ENCODE measurements around the gene MYG1.

MYG1 gene

DNA sequence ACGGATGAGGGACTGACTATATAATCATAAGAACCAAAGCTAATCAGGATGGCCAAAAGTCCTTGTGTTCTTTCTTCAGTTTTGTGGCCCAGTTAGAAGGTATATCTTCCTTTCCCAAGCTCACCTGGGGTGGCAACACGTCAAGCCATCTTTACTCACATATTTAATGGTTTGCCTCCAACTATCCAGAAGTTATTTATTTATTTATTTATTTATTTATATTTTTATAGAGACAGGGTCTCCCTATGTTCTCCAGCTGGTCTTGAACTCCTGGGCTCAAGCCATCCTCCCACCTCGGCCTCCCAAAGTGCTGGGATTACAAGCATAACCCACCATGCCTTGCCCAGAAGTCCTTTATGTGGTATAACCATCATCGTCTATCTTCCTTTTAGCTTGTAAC is 48.4 kb downstream of the MYG1 start:
- no peak for DNase-seq (ENCODE audit: low read depth, low spot score)
- H3K4me3 ChIP-seq (ENCODE audit: low read depth, low read length): no peak overlapping the region
- in situ Hi-C loops (cut with HindIII; ENCODE audit: low sequenced_read_pairs): no loop called here
- TF ChIP-seq, protein P1, sequence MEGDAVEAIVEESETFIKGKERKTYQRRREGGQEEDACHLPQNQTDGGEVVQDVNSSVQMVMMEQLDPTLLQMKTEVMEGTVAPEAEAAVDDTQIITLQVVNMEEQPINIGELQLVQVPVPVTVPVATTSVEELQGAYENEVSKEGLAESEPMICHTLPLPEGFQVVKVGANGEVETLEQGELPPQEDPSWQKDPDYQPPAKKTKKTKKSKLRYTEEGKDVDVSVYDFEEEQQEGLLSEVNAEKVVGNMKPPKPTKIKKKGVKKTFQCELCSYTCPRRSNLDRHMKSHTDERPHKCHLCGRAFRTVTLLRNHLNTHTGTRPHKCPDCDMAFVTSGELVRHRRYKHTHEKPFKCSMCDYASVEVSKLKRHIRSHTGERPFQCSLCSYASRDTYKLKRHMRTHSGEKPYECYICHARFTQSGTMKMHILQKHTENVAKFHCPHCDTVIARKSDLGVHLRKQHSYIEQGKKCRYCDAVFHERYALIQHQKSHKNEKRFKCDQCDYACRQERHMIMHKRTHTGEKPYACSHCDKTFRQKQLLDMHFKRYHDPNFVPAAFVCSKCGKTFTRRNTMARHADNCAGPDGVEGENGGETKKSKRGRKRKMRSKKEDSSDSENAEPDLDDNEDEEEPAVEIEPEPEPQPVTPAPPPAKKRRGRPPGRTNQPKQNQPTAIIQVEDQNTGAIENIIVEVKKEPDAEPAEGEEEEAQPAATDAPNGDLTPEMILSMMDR (IDR thresholded peaks at IDR 0.05; ENCODE audit: low read depth, low read length): no peak

DNA sequence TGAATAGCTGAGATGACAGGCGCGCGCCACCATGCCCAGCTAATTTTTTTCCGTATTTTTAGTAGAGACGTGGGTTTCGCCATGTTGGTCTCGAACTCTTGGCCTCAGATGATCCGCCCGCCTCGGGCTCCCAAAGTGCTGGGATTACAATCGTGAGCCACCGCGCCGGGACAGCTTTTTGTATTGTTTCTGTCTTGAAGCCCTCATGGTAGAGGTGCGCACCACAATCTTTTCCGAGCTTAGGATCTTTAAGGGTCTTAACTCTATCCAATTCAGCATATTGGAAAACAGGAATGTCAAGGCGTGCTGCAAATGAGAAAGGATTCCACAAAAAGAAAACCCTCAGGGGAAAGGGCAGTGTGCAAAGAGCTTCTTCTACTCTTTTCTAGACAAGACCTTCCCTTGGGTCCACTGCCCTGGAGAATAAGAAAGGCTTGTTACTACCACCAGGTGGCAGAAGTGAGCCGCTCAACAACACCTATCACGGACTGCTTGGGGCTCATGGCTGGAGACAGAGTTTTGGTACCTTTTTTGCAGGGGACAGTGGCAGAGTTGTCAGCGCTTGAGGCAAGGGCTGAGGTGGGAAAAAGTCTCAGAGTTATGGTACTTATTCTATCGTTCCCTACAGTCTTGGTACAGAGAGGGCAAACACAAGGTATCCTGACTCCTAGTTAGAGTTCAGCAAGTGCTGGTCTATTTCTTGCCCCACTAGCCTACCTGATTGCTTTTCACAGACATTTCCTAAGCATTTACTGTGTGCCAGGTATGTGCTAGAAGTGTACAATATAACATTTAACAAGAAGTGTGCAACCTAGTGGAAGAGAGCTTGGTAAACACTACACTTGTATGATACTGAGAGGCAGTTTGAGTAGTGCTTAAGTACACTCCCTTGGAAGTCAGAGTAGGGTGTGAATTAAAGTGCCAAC is 53.1 kb downstream of the MYG1 start:
- peak; percentile 85 for DNase-seq (ENCODE audit: low read depth, low spot score)
- TF ChIP-seq, protein P1 (IDR thresholded peaks at IDR 0.05; ENCODE audit: low read depth, low read length): peak; percentile 82
- in situ Hi-C loops (cut with HindIII; ENCODE audit: low sequenced_read_pairs): no loop called here
- H3K4me3 ChIP-seq (ENCODE audit: low read depth, low read length): no peak overlapping the region

DNA sequence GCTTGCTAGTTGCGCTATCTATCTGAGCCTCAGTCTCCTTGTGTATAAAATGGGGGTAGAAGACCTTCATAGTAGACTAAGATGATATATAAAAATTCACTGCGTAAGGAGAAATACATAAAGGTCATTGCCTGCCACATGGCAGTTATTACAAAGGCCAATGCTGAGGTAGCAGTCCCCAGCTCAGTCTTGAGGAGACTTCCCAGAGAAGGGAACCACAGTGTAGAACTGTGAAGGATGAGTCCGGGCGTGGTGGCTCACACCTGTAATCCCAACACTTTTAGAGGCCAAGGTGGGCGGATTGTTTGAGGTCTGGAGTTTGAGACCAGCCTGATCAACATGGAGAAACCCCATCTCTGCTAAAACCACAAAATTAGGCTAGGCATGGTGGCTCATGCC is 53.8 kb downstream of the MYG1 start:
- no peak overlapping the region for H3K4me3 ChIP-seq (ENCODE audit: low read depth, low read length)
- no peak for DNase-seq (ENCODE audit: low read depth, low spot score)
- in situ Hi-C loops (cut with HindIII; ENCODE audit: low sequenced_read_pairs): no loop called here
- TF ChIP-seq, protein P1 (IDR thresholded peaks at IDR 0.05; ENCODE audit: low read depth, low read length): no peak

DNA sequence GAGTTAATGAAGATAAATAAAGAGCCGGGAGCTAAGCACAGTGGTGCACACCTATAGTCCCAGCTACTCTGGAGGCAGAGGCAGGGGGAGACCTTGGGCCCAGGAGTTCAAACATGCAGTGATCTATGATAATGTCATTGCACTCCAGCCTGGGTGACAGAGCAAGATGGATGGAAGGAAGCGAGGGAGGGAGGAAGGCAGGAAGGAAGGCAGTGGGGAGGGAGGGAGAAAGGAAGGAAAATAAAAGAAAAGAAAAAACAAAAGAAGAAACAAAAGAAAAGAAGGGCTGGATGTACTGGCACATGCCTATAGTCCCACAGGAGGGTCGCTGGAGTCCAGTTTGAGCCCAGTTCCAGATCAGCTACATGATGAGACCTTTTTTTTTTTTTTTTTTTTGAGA is 55.6 kb downstream of the MYG1 start:
- TF ChIP-seq, protein P1 (IDR thresholded peaks at IDR 0.05; ENCODE audit: low read depth, low read length): no peak
- H3K4me3 ChIP-seq (ENCODE audit: low read depth, low read length): no peak overlapping the region
- in situ Hi-C loops (cut with HindIII; ENCODE audit: low sequenced_read_pairs): no loop called here
- DNase-seq (ENCODE audit: low read depth, low spot score): no peak
